Osteocyte (in vitro differentiated cells): ENCODE measurements around the gene MYO9A. TPM values are rescaled to one million over a fixed set of nuclear protein-coding genes. Genes with fewer than 3 reads are reported as not detected.

ENCODE experiments used
- DNase-seq: peaks from one replicate; pipeline ENCODE4 v3.0.0; 2021; ENCODE audit warnings: mixed read lengths; ENCODE audit not compliant: unreplicated experiment; ENCODE audit errors: extremely low spot score
- H3K27ac Mint-ChIP-seq: one replicate; pipeline ENCODE4 v1.8.0; 2021; ENCODE audit warnings: mild to moderate bottlenecking, mixed read lengths; ENCODE audit not compliant: unreplicated experiment
- H3K27me3 Mint-ChIP-seq: one replicate; pipeline ENCODE4 v1.8.0; 2021; ENCODE audit warnings: mixed read lengths; ENCODE audit not compliant: unreplicated experiment
- H3K36me3 Mint-ChIP-seq: one replicate; pipeline ENCODE4 v1.8.0; 2021; ENCODE audit warnings: mixed read lengths; ENCODE audit not compliant: unreplicated experiment
- H3K4me1 Mint-ChIP-seq: one replicate; pipeline ENCODE4 v1.8.0; 2021; ENCODE audit warnings: mixed read lengths; ENCODE audit not compliant: unreplicated experiment
- H3K4me3 Mint-ChIP-seq: one replicate; pipeline ENCODE4 v1.8.0; 2021; ENCODE audit warnings: mild to moderate bottlenecking, moderate library complexity, mixed read lengths; ENCODE audit not compliant: unreplicated experiment
- H3K9me3 Mint-ChIP-seq: one replicate; pipeline ENCODE4 v1.8.0; 2021; ENCODE audit warnings: mixed read lengths; ENCODE audit not compliant: unreplicated experiment
- total RNA-seq: library from RNA; stranded (reverse); gene quantifications from 2 replicates; pipeline ENCODE4 v1.2.1, GENCODE V29; 2021
- TF ChIP-seq, protein P1 (sequence below): fragments of 200-600 bp; sonication (generic); IDR thresholded peaks from 2 replicates; pipeline ENCODE4 v1.5.0; 2021; ENCODE audit warnings: antibody characterized with exemption, mild to moderate bottlenecking, moderate library complexity

Gene MYO9A
- total RNA-seq, 1 donor from 2014 or later: 39.6 TPM

DNA sequence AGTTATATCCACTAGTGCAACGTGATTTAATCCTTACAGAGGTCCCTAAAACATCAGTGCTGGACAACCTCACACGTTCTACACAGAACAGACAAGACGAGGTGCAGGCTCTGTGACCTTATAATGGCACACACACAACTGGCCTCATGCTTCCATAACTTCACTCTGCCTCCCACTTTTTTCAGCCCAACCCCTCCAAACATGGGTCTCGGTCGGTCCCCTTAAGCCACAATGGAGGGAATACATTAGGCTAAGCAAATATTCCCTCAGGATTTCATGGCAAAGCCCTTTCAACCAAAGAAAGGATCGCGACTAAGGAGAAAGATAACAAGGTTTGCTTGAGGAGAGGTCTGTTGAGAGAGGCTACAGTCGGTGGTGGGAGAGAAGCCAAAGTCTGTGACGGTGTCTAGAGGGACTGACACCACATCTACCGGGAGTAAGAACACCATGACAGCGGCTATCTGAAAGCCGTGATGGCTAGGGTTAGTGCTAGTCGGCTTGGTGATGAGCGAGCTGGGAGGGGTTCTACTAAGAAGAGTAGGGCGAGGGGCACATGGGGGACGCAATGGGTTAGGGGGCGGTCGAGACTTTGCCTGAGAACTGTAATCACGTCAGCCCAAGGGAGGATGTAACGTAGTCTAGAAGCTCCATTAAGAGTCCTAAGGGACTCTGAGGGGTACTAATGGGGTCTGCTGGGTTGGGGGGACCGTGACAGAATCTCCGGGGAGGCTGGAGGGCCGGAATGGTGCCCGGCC, 1.0 kb downstream of the MYO9A start:
- no peak for DNase-seq
- H3K36me3 Mint-ChIP-seq: no peaks in the 10 kb centered on the region
- no peaks in the 10 kb centered on the region for H3K27me3 Mint-ChIP-seq

DNA sequence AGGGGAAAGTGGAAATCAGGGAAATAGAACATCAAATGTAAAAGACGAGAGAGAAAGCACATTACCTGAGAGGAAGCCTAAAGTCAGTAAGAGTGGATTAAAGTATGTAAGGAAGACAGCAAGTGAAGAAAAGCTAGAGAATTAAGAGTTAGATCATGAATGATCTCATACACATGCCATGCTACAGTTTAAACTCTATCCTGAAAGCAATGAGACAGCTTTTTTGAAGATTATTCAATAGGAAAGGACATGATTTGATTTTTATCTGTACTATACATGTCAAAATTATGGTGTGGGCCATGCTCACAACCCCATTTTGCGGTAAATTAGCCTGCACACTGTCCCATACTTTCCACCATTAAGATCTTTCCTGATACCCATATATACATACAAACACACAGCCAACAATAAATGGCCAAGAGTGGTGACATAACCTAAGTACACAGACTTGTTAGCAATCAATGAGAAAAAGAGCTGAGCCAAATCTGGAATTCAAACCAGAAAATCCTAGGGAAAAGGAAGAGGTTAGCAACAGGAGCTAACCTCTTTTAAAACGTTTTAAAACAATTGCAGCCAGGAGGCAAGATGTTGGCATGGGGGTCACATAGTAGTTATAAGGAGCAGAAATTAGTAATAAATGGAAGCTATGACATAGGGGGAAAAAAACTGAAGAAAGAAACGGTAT, 4.5 kb downstream of the MYO9A start:
- TF ChIP-seq, protein P1, sequence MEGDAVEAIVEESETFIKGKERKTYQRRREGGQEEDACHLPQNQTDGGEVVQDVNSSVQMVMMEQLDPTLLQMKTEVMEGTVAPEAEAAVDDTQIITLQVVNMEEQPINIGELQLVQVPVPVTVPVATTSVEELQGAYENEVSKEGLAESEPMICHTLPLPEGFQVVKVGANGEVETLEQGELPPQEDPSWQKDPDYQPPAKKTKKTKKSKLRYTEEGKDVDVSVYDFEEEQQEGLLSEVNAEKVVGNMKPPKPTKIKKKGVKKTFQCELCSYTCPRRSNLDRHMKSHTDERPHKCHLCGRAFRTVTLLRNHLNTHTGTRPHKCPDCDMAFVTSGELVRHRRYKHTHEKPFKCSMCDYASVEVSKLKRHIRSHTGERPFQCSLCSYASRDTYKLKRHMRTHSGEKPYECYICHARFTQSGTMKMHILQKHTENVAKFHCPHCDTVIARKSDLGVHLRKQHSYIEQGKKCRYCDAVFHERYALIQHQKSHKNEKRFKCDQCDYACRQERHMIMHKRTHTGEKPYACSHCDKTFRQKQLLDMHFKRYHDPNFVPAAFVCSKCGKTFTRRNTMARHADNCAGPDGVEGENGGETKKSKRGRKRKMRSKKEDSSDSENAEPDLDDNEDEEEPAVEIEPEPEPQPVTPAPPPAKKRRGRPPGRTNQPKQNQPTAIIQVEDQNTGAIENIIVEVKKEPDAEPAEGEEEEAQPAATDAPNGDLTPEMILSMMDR: no peak
- no peaks in the 10 kb centered on the region for H3K27me3 Mint-ChIP-seq
- no peak overlapping the region for H3K4me3 Mint-ChIP-seq
- no peaks in the 10 kb centered on the region for H3K9me3 Mint-ChIP-seq
- no peaks in the 10 kb centered on the region for H3K36me3 Mint-ChIP-seq
- no peak for DNase-seq
- peaks cover 32% of the 10 kb centered on the region for H3K4me1 Mint-ChIP-seq
- no peak overlapping the region for H3K27ac Mint-ChIP-seq

More for the DNA sequence above, 1.0 kb downstream of the MYO9A start:
- Mint-ChIP-seq H3K4me3 (peak overlapping the region; percentile 95), H3K4me1 (peaks cover 33% of the 10 kb centered on the region), H3K27ac (peak overlapping the region; percentile 81), H3K9me3 (no peaks in the 10 kb centered on the region)
- TF ChIP-seq, protein P1: no peak

DNA sequence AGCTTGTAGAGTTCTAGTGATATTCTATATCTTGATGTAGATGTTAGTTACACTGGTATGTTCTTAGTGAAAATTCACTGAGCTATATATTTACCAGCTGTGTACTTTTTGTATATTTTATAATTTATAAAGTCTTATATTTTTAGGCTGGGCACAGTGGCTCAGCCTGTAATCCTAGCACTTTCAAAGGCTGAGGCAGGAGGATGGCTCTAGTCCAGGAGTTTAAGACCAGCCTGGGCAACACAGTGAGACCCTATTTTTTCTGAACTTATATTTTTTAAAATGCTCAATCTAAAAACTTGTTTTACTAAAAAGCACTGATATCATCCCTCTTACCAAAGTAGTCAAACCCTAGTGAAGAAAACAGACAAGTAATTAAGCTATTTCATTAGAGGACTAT, 5.1 kb downstream of the MYO9A start:
- no peak overlapping the region for H3K27ac Mint-ChIP-seq
- no peaks in the 10 kb centered on the region for H3K9me3 Mint-ChIP-seq
- peaks cover 32% of the 10 kb centered on the region for H3K4me1 Mint-ChIP-seq
- TF ChIP-seq, protein P1: no peak
- no peak overlapping the region for H3K4me3 Mint-ChIP-seq
- no peaks in the 10 kb centered on the region for H3K27me3 Mint-ChIP-seq
- H3K36me3 Mint-ChIP-seq: no peaks in the 10 kb centered on the region
- DNase-seq: no peak

DNA sequence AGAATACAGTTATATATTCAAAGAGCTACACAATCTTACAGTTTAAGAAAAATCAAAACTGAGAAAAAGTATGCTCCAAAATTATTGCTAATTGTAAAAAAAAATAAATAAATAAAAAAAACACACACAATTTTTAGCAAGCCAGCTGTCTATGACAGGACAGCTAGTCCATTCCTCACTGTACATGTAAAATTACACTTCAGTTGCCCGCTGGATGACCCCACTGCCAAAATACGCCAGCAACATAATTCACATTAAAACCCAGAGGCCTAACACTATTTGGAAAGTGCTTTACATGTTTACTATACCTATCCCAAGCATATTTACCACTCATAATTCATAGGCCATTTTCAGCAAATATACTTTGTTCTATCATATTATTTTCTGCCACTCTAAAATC, 5.8 kb downstream of the MYO9A start:
- TF ChIP-seq, protein P1: no peak
- no peak overlapping the region for H3K4me3 Mint-ChIP-seq
- no peak for DNase-seq
- no peak overlapping the region for H3K27ac Mint-ChIP-seq
- H3K4me1 Mint-ChIP-seq: peaks cover 32% of the 10 kb centered on the region
- H3K9me3 Mint-ChIP-seq: no peaks in the 10 kb centered on the region
- H3K36me3 Mint-ChIP-seq: no peaks in the 10 kb centered on the region
- no peaks in the 10 kb centered on the region for H3K27me3 Mint-ChIP-seq

DNA sequence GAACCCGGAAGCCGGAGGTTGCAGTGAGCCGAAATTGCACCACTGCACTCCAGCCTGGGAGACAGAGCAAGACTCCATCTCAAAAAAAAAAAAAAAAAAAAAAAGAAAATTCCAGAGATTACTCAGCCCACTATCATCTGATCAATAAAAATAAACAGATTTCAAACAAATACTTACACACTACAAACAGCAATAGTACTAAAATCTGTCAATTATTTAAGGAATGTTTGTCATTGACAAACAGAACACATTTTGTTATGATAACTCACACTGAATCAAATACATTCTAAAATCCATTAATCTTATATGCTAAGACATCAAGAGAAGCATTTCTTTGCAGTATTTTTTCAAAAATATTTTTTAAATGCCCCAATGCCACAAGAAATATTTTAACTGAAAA, 7.6 kb downstream of the MYO9A start:
- no peak for DNase-seq
- H3K27me3 Mint-ChIP-seq: no peaks in the 10 kb centered on the region
- TF ChIP-seq, protein P1: no peak
- H3K27ac Mint-ChIP-seq: peak overlapping the region; percentile 13
- H3K4me3 Mint-ChIP-seq: no peak overlapping the region
- no peaks in the 10 kb centered on the region for H3K36me3 Mint-ChIP-seq
- peaks cover 19% of the 10 kb centered on the region for H3K4me1 Mint-ChIP-seq
- no peaks in the 10 kb centered on the region for H3K9me3 Mint-ChIP-seq
